GM23338 (cell line): ENCODE measurements around the gene PGM1. TPM values are rescaled to one million over a fixed set of nuclear protein-coding genes. Genes with fewer than 3 reads are reported as not detected.
"Not testable (repeated sequence)": the region's sequence is repeated elsewhere in the genome, so short reads cannot be mapped to it uniquely, and the experiment has no call there.

Experiments
- ATAC-seq: fragments of 200-7000 bp; cut with Tn5 transposase; 3 replicates; pipeline ENCODE4 v1.9.1; 2020
- DNase-seq: peaks from one replicate; pipeline ENCODE4 v3.0.0-alpha.2; 2015; ENCODE audit warnings: low spot score
- H2AFZ ChIP-seq: fragments of 200-600 bp; sonication (generic); 2 replicates; pipeline ENCODE4 v1.8.0; 2016; ENCODE audit warnings: antibody characterized with exemption, mild to moderate bottlenecking, moderate library complexity
- H3F3A ChIP-seq: fragments of 200-600 bp; sonication (generic); replicated peaks from 2 replicates; pipeline ENCODE4 v1.8.0; 2017; ENCODE audit warnings: antibody characterized with exemption, mixed run types, low read depth
- H3K27ac ChIP-seq: fragments of 200-600 bp; sonication (generic); 2 replicates; pipeline ENCODE4 v1.6.1; 2016; ENCODE audit warnings: low read depth
- H3K27me3 ChIP-seq: fragments of 200-600 bp; sonication (generic); 2 replicates; pipeline ENCODE4 v1.8.0; 2016; ENCODE audit warnings: mild to moderate bottlenecking, mixed run types, moderate library complexity; ENCODE audit not compliant: insufficient read depth
- H3K36me3 ChIP-seq: fragments of 200-600 bp; sonication (generic); 2 replicates; pipeline ENCODE4 v1.8.0; 2016; ENCODE audit warnings: mild to moderate bottlenecking; ENCODE audit not compliant: insufficient read depth
- H3K4me1 ChIP-seq: fragments of 200-600 bp; sonication (generic); 2 replicates; pipeline ENCODE4 v1.8.0; 2016; ENCODE audit warnings: mild to moderate bottlenecking, moderate library complexity; ENCODE audit not compliant: insufficient read depth
- H3K4me2 ChIP-seq: fragments of 200-600 bp; sonication (generic); 2 replicates; pipeline ENCODE4 v1.7.1; 2017; ENCODE audit warnings: mixed run types
- H3K4me3 ChIP-seq: fragments of 200-600 bp; sonication (generic); 2 replicates; pipeline ENCODE4 v1.6.1; 2016; ENCODE audit warnings: mixed run types
- H3K79me2 ChIP-seq: fragments of 200-600 bp; sonication (generic); replicated peaks from 2 replicates; pipeline ENCODE4 v1.8.0; 2017; ENCODE audit warnings: mild to moderate bottlenecking; ENCODE audit not compliant: insufficient read depth
- H3K9me2 ChIP-seq: fragments of 200-600 bp; sonication (generic); 2 replicates; pipeline ENCODE4 v1.8.0; 2017; ENCODE audit not compliant: insufficient read depth
- H4K20me1 ChIP-seq: fragments of 200-600 bp; sonication (generic); replicated peaks from 2 replicates; pipeline ENCODE4 v1.8.0; 2017; ENCODE audit warnings: mild to moderate bottlenecking; ENCODE audit not compliant: insufficient read depth
- H3K27ac Mint-ChIP-seq: 2 replicates; pipeline ENCODE4 v1.8.0; 2020; ENCODE audit warnings: inconsistent platforms, mild to moderate bottlenecking, moderate library complexity, mixed read lengths
- H3K27me3 Mint-ChIP-seq: 3 replicates; pipeline ENCODE4 v1.8.0; 2022; ENCODE audit warnings: low read depth, mild to moderate bottlenecking, moderate library complexity, mixed read lengths, inconsistent platforms; ENCODE audit not compliant: insufficient read depth, poor library complexity
- H3K36me3 Mint-ChIP-seq: 3 replicates; pipeline ENCODE4 v1.8.0; 2021; ENCODE audit warnings: low read depth, mild to moderate bottlenecking, inconsistent platforms, moderate library complexity, mixed read lengths
- H3K4me1 Mint-ChIP-seq: 3 replicates; pipeline ENCODE4 v1.8.0; 2020; ENCODE audit warnings: mild to moderate bottlenecking, inconsistent platforms, mixed read lengths
- H3K4me3 Mint-ChIP-seq: 3 replicates; pipeline ENCODE4 v1.8.0; 2021; ENCODE audit warnings: moderate library complexity, mild to moderate bottlenecking, inconsistent platforms, mixed read lengths
- H3K9me3 Mint-ChIP-seq: 3 replicates; pipeline ENCODE4 v1.8.0; 2020; ENCODE audit warnings: moderate library complexity, mild to moderate bottlenecking, inconsistent platforms, mixed read lengths
- CREB1 ChIP-seq: fragments of 250-450 bp; sonication (Bioruptor Pico); IDR thresholded peaks from 2 replicates; pipeline ENCODE4 v1.5.0; 2020; ENCODE audit warnings: low read depth, mild to moderate bottlenecking, moderate library complexity
- JUNB ChIP-seq: IDR thresholded peaks from one replicate; pipeline ENCODE4 v1.6.1; 2016; ENCODE audit warnings: antibody characterized with exemption; ENCODE audit not compliant: unreplicated experiment
- STAT1 ChIP-seq: IDR thresholded peaks from one replicate; pipeline ENCODE4 v1.6.1; 2016; ENCODE audit warnings: antibody characterized with exemption; ENCODE audit not compliant: unreplicated experiment
- polyA plus RNA-seq: library from polyadenylated mRNA; unstranded; fragments of >200 nt; fragmentation: Nextera tagmentation; extraction: Ambion mirVana; gene quantifications from 2 replicates; pipeline ENCODE4 v1.2.1, GENCODE V29; 2016
- total RNA-seq: library from RNA; depleted of rRNA; stranded (reverse); fragments of >200 nt; shearing (Covaris generic); gene quantifications from 2 replicates; pipeline ENCODE4 v1.2.3, GENCODE V29; 2014
- TF ChIP-seq, protein P1 (sequence below), 2 experiments: fragments of 200-600 bp in 1 of 2; sonication (generic) in 1 of 2; conservative IDR thresholded peaks; 2 replicates each; pipeline versions ENCODE4 v1.5.1 to v1.6.1; 2016 to 2017; ENCODE audit warnings: antibody characterized with exemption in 2 of 2, low read depth in 2 of 2, mild to moderate bottlenecking in 2 of 2, moderate library complexity in 1 of 2
- TF ChIP-seq, protein P2 (sequence below): IDR thresholded peaks from 2 replicates; pipeline ENCODE4 v1.6.1; 2016; ENCODE audit warnings: antibody characterized with exemption

PGM1 gene
- total and polyA plus RNA-seq, 2 experiments from 2014 or later: 20.9 to 71.9 TPM

- H3K79me2 ChIP-seq: no peaks in the 10 kb centered on the region
- peaks cover 7% of the 10 kb centered on the region; the same call in 1 of the 2 replicates for H3F3A ChIP-seq
- no peaks in the 10 kb centered on the region for H3K36me3 ChIP-seq
- no peaks in the 10 kb centered on the region for H4K20me1 ChIP-seq
- no peaks in the 10 kb centered on the region for H3K27me3 ChIP-seq
- H3K27me3 Mint-ChIP-seq: peaks cover 6% of the 10 kb centered on the region
- H3K4me1 Mint-ChIP-seq: peaks cover 16% of the 10 kb centered on the region
- H3K27ac ChIP-seq: peak overlapping the region; percentile 76
- TF ChIP-seq, protein P1, sequence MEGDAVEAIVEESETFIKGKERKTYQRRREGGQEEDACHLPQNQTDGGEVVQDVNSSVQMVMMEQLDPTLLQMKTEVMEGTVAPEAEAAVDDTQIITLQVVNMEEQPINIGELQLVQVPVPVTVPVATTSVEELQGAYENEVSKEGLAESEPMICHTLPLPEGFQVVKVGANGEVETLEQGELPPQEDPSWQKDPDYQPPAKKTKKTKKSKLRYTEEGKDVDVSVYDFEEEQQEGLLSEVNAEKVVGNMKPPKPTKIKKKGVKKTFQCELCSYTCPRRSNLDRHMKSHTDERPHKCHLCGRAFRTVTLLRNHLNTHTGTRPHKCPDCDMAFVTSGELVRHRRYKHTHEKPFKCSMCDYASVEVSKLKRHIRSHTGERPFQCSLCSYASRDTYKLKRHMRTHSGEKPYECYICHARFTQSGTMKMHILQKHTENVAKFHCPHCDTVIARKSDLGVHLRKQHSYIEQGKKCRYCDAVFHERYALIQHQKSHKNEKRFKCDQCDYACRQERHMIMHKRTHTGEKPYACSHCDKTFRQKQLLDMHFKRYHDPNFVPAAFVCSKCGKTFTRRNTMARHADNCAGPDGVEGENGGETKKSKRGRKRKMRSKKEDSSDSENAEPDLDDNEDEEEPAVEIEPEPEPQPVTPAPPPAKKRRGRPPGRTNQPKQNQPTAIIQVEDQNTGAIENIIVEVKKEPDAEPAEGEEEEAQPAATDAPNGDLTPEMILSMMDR (conservative IDR thresholded peaks at IDR 0.05; ENCODE audit: low read depth in 2 of 2): peak; percentile 28 to 98
- TF ChIP-seq CREB1 (CRISPR knock-in tag): no peak
- no peak overlapping the region for H2AFZ ChIP-seq
- H3K9me3 Mint-ChIP-seq: peaks cover 3% of the 10 kb centered on the region; the same call in 1 of the 3 replicates
- H3K9me2 ChIP-seq: no peaks in the 10 kb centered on the region
- peak overlapping the region; percentile 89; the same call in 1 of the 2 replicates for H3K27ac Mint-ChIP-seq
- ATAC-seq (peak; percentile 82), DNase-seq (peak; percentile 44)
- 0 out of 2 replicates have a peak overlapping the region, but pooled peaks have one; percentile 14 for H3K4me2 ChIP-seq
- H3K4me3 ChIP-seq: no peak overlapping the region
- peaks cover 5% of the 10 kb centered on the region; the same call in 2 of the 3 replicates for H3K36me3 Mint-ChIP-seq
- no peak overlapping the region for H3K4me3 Mint-ChIP-seq
- peaks cover 42% of the 10 kb centered on the region for H3K4me1 ChIP-seq
These were observed 17.8 kb upstream of the PGM1 start for GRCh38 chr1:63575340-63575826.

DNA sequence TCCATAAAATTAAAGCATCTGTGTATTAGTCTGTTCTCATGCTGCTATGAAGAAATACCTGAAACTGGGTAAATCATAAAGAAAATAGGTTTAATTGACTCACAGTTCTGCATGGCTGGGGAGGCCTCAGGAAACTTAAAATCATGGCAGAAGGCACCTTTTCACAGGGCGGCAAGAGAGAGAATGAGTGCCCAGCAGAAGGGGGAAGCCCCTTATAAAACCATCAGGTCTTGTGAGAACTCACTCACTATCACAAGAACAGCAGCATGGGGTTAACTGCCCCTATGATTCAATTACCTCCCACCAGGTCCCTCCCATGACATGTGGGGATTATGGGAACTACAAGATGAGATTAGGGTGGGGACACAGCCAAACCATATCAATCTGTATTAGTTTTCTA, 6.9 kb upstream of the PGM1 start:
- not testable (repeated sequence) for H3K79me2 ChIP-seq, H3K36me3 ChIP-seq, H2AFZ ChIP-seq, H3K4me3 Mint-ChIP-seq, H3F3A ChIP-seq, H3K4me1 ChIP-seq, H3K4me1 Mint-ChIP-seq, H3K27me3 Mint-ChIP-seq, ATAC-seq, H3K4me2 ChIP-seq, H3K9me3 Mint-ChIP-seq, H3K4me3 ChIP-seq, H4K20me1 ChIP-seq, H3K27ac ChIP-seq, H3K9me2 ChIP-seq, H3K27me3 ChIP-seq, H3K27ac Mint-ChIP-seq, DNase-seq, H3K36me3 Mint-ChIP-seq

DNA sequence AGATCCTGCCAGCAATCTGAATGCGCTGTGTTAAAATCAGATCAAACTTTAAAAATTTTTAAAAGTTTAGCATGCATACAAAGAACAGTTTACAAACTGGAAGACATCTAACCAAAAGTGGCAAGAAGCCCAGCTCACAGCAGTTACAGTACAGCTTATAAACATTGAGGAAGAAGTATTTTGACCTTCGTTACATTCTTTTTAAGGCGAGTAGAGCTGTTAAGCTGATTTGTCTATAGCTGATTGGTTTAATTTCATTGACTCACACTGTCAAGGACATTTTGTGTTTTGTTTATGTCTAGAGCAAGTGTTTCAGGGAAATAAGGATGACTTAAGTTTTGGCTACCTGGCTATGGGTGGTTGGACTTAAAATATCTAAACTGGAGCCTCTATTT, 3.0 kb upstream of the PGM1 start:
- peaks cover 3% of the 10 kb centered on the region; the same call in 2 of the 3 replicates for H3K4me1 Mint-ChIP-seq
- H3K27me3 Mint-ChIP-seq: peaks cover 11% of the 10 kb centered on the region
- peaks cover 10% of the 10 kb centered on the region; the same call in 1 of the 2 replicates for H3K27me3 ChIP-seq
- H3K4me1 ChIP-seq: peaks cover 6% of the 10 kb centered on the region
- no peak for ATAC-seq
- TF ChIP-seq, protein P2, sequence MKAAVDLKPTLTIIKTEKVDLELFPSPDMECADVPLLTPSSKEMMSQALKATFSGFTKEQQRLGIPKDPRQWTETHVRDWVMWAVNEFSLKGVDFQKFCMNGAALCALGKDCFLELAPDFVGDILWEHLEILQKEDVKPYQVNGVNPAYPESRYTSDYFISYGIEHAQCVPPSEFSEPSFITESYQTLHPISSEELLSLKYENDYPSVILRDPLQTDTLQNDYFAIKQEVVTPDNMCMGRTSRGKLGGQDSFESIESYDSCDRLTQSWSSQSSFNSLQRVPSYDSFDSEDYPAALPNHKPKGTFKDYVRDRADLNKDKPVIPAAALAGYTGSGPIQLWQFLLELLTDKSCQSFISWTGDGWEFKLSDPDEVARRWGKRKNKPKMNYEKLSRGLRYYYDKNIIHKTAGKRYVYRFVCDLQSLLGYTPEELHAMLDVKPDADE: no peak
- TF ChIP-seq STAT1 (no peak), JUNB (no peak)
- H3K27ac Mint-ChIP-seq: no peak overlapping the region
- no peaks in the 10 kb centered on the region for H3K36me3 ChIP-seq
- DNase-seq: no peak
- H3K4me2 ChIP-seq: no peak overlapping the region
- no peak overlapping the region for H2AFZ ChIP-seq
- no peak overlapping the region for H3K4me3 Mint-ChIP-seq
- no peak overlapping the region for H3K27ac ChIP-seq
- H4K20me1 ChIP-seq: no peaks in the 10 kb centered on the region
- 0 out of 2 replicates have a peak, but pooled peaks cover 3% of the 10 kb centered on the region for H3F3A ChIP-seq
- no peaks in the 10 kb centered on the region for H3K9me2 ChIP-seq
- H3K9me3 Mint-ChIP-seq: no peaks in the 10 kb centered on the region
- H3K4me3 ChIP-seq: no peak overlapping the region
- no peaks in the 10 kb centered on the region; the same call in 2 of the 3 replicates for H3K36me3 Mint-ChIP-seq
- H3K79me2 ChIP-seq: peaks cover 4% of the 10 kb centered on the region; the same call in 1 of the 2 replicates
